Small intestine (tissue), 7 donors: Measurements from ENCODE around the gene PHACTR3. TPM values are rescaled to one million over a fixed set of nuclear protein-coding genes. Genes with fewer than 3 reads are reported as not detected.

ENCODE experiments used
- DNase-seq, 2 donors: peaks; one replicate each; pipeline versions ENCODE4 v3.0.0 to v3.0.0-alpha.2; 2013
- FAIRE-seq: peaks from 2 replicates; lab custom pipeline; 2012; peaks lifted over from hg19 to GRCh38; lab: Jason Lieb, UNC
- H3K27ac ChIP-seq, 3 donors: one replicate each; pipeline ENCODE4 v1.5.1; 2013; ENCODE audit warnings: low read length in 2 of 3, mild to moderate bottlenecking in 2 of 3, control low read depth in 1 of 3, inconsistent platforms in 1 of 3, low read depth in 1 of 3, moderate library complexity in 1 of 3
- H3K27me3 ChIP-seq, 3 donors: one replicate each; pipeline ENCODE4 v1.6.1; 2013; ENCODE audit warnings: low read length in 3 of 3, inconsistent platforms in 1 of 3; ENCODE audit not compliant: control insufficient read depth in 3 of 3, insufficient read depth in 3 of 3
- H3K36me3 ChIP-seq, 3 donors: one replicate each; pipeline ENCODE4 v1.6.1; 2013; ENCODE audit warnings: low read length in 3 of 3, inconsistent platforms in 1 of 3, low read depth in 1 of 3, mild to moderate bottlenecking in 1 of 3, moderate library complexity in 1 of 3; ENCODE audit not compliant: control insufficient read depth in 3 of 3, insufficient read depth in 2 of 3
- H3K4me1 ChIP-seq, 3 donors: one replicate each; pipeline ENCODE4 v1.6.1; 2013; ENCODE audit warnings: low read length in 2 of 3, inconsistent platforms in 1 of 3, low read depth in 1 of 3, mild to moderate bottlenecking in 1 of 3, moderate library complexity in 1 of 3; ENCODE audit not compliant: control insufficient read depth in 3 of 3, insufficient read depth in 2 of 3
- H3K4me3 ChIP-seq, 3 donors: one replicate each; pipeline ENCODE4 v1.5.1; 2013; ENCODE audit warnings: low read length in 3 of 3, control low read depth in 1 of 3, inconsistent platforms in 1 of 3, low read depth in 1 of 3, mild to moderate bottlenecking in 1 of 3, moderate library complexity in 1 of 3
- H3K9me3 ChIP-seq, 2 donors: one replicate each; pipeline ENCODE4 v1.6.1; 2013; ENCODE audit warnings: low read depth in 1 of 2, low read length in 1 of 2; ENCODE audit not compliant: control insufficient read depth in 2 of 2, insufficient read depth in 1 of 2
- WGBS, 3 donors: extraction: QIAGEN DNeasy Blood & Tissue Kit; methylation state at CpG; one replicate each; pipeline ENCODE4 v1.1.7; 2013; 5-methylcytosine and 5-hydroxymethylcytosine counted together
- polyA plus RNA-seq, 4 donors: library from polyadenylated mRNA; stranded (reverse) in 3 of 4; unstranded in 1 of 4; fragments of 200-250 nt in 3 of 4; fragments of 120-200 nt in 1 of 4; gene quantifications; one replicate each; pipeline versions ENCODE4 v1.2.1 to v1.2.3, GENCODE V29; 2013
- donor health status: healthy with polysubstance abuse.
- donor health status: control.
- donor health status: control.
- donor health status: Bipolar disorder and iron deficiency.
- donor health status: healthy.

PHACTR3 gene
- polyA plus RNA-seq, 4 donors: 1.9 to 7.1 (median 4.9) TPM

DNA sequence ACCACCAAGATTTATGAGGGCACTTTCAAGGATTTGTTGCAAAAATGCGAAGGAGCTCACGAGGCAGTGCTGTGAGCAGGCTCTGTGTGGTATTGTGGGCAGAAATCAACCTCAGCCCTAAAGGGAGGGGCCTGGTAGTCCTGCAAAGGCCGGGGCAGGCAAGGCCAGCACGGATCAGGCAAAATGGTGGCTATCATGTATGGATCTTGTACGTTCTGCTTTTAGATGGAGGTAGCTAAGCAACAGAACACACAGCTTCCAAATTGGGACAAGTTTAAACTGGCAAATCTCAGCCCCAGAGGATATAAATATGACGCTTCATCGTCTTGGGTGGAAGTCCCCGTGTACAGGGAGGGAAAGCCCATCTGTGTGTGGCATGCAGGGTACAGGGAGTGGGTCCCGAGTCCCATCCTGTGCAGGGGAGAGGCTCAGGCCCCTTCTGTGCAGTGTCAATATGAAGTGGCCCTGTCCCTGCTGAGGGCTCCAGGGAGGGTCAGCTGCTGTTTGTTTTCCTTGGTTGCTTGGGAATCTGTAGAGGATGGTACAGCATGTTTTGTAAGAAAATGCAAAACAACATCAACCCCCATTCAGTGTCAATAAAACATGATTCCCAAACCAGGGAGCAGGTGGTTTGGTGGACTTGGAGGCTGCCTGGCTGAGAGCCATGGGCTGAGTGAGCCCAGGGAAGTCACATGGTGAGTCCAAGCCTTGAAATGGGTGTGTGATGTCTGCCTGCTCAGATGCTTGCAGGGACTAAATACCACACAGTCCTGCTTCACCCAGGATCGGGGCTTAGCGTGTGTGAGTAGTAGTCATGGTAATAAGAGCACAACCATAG is 216.1 kb downstream of the PHACTR3 start:
- no peaks in the 10 kb centered on the region for H3K36me3 ChIP-seq
- H3K27ac ChIP-seq: no peak overlapping the region
- 39 to 55% (median 48%) methylated on average over 11 of the region's 11 CpGs for WGBS, 3 donors
- DNase-seq (peak in 1 of 2 donors; percentile 82), FAIRE-seq (no peak)
- H3K4me3 ChIP-seq: no peak overlapping the region
- H3K27me3 ChIP-seq: no peaks in the 10 kb centered on the region
- H3K4me1 ChIP-seq: peaks cover 1 to 7% (median 4%) of the 10 kb centered on the region in 3 donors
- no peaks in the 10 kb centered on the region for H3K9me3 ChIP-seq

DNA sequence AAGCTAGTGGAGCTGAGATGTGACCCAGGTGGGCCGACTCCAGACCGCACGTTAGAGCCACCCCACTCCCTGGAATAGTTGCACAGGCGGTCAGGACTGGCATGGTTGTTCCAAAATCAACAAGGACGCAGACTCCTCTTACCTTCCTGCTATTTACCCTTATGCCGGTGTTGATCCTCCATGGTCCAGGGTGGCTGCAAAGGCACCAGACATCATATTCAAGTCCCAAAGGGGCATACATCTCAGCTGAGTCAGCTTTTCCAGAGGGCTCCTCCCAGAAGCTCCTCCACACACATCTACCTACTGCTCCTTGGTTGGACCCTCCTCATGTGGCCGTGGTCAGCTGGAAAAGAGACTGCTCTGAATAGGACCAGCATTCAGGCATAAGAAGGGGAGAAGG is 216.9 kb downstream of the PHACTR3 start:
- DNase-seq: no peak
- FAIRE-seq: no peak

DNA sequence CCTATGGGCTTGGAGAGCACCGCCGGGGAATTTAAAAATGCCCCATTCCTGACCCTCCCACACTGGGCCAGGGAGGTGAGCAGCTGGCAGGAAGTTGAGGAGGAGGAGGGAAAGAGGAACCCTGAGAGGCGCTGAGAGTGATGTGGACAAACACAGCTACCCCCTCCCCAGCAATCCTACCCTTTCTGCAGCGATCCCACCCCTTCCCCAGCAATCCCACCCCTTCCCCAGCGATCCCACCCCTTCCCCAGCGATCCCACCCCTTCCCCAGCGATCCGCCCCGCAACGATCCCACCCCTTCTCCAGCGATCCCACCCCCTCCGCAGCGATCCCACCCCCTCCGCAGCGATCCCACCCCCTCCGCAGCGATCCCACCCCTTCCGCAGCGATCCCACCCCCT is 217.4 kb downstream of the PHACTR3 start:
- no peaks in the 10 kb centered on the region for H3K9me3 ChIP-seq
- 82 to 93% (median 86%) methylated on average over 10 to 18 of the region's 19 CpGs for WGBS, 3 donors
- peaks cover 4 to 20% (median 4%) of the 10 kb centered on the region in 3 donors for H3K4me1 ChIP-seq
- H3K4me3 ChIP-seq: no peak overlapping the region
- DNase-seq (no peak), FAIRE-seq (no peak)
- H3K27me3 ChIP-seq: no peaks in the 10 kb centered on the region
- H3K36me3 ChIP-seq: no peaks in the 10 kb centered on the region
- no peak overlapping the region for H3K27ac ChIP-seq

More for the DNA sequence above, 216.9 kb downstream of the PHACTR3 start:
- H3K27me3 ChIP-seq: no peaks in the 10 kb centered on the region
- H3K27ac ChIP-seq: no peak overlapping the region
- no peak overlapping the region for H3K4me3 ChIP-seq
- no peaks in the 10 kb centered on the region for H3K9me3 ChIP-seq
- 91 to 94% (median 94%) methylated on average over 7 of the region's 7 CpGs for WGBS, 3 donors
- peaks cover 4 to 14% (median 4%) of the 10 kb centered on the region in 3 donors for H3K4me1 ChIP-seq
- no peaks in the 10 kb centered on the region for H3K36me3 ChIP-seq

DNA sequence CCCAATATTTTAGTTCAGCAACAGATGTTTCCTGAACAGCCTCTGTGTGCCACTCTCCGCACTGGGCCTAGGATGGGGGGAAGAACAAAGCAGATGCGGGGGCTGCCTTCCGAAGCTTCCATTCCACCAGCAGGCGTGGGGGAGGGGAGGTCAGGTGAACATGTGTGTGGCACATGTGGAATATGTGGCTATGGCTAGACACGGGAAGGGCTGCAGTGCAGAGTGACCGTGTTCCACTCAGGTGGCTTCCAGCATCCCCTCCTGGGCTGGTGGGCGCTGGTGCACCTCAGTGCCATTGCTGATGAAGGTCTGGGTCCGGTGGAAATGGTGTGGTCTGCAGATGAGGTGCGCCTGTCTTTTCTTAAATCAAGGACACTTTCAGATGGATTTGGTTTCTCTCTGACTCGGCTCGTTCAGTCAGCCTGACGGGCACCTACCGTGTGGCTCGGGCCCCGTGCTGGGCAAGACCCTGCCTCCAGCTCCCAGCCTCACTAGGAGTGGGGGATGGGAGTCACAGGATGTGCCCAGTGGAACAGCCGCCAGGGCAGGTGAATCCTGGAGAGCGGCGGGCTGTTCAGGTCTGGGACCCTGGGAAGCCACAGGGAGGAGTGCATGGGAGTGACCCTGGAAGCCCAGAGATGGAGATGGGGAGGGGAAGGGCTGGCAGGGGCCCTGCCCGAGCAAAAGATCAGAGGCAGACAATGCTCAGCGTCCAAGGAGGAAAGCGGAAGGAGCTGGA is 218.1 kb downstream of the PHACTR3 start:
- H3K27me3 ChIP-seq: no peaks in the 10 kb centered on the region
- no peak for FAIRE-seq
- DNase-seq: no peak
- H3K27ac ChIP-seq: no peak overlapping the region
- no peaks in the 10 kb centered on the region for H3K9me3 ChIP-seq
- 83 to 90% (median 85%) methylated on average over 21 of the region's 21 CpGs for WGBS, 3 donors
- H3K4me3 ChIP-seq: no peak overlapping the region
- H3K4me1 ChIP-seq: peaks cover 4 to 27% (median 9%) of the 10 kb centered on the region in 3 donors
- no peaks in the 10 kb centered on the region for H3K36me3 ChIP-seq

DNA sequence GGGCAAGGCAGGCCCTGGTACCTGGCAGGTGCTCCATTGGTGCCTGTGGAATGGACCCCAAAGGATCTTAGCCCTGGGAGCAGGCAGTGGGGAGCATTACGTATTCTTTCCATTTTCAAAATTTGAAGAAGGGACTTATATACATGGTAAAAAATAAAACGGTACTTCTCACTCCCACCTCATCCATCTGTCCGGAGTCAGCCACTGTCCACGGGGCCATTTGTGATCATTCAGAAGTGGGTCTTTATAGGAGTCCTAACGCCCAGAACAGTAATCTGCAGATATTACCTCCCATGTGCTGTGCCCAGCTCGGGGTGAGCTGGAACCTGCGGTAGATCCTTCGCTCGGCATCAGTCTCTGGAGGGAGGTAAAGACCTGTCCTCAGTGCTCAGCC is 218.7 kb downstream of the PHACTR3 start:
- Histone ChIP-seq H3K9me3 (no peaks in the 10 kb centered on the region), H3K4me1 (peaks cover 4 to 31% (median 11%) of the 10 kb centered on the region in 3 donors), H3K36me3 (no peaks in the 10 kb centered on the region), H3K27me3 (no peaks in the 10 kb centered on the region), H3K4me3 (no peak overlapping the region), H3K27ac (no peak overlapping the region)
- FAIRE-seq: no peak
- DNase-seq: no peak
- WGBS, 3 donors: 89 to 98% (median 89%) methylated on average over 9 of the region's 9 CpGs

GRCh38 chr20:59823491-59824259 is 219.3 kb downstream of the PHACTR3 start:
- 76 to 85% (median 83%) methylated on average over 8 of the region's 8 CpGs for WGBS, 3 donors
- Histone ChIP-seq H3K36me3 (no peaks in the 10 kb centered on the region), H3K27me3 (no peaks in the 10 kb centered on the region), H3K4me3 (no peak overlapping the region), H3K4me1 (peaks cover 4 to 31% (median 11%) of the 10 kb centered on the region in 3 donors), H3K27ac (no peak overlapping the region), H3K9me3 (no peaks in the 10 kb centered on the region)
- FAIRE-seq (no peak), DNase-seq (no peak)

DNA sequence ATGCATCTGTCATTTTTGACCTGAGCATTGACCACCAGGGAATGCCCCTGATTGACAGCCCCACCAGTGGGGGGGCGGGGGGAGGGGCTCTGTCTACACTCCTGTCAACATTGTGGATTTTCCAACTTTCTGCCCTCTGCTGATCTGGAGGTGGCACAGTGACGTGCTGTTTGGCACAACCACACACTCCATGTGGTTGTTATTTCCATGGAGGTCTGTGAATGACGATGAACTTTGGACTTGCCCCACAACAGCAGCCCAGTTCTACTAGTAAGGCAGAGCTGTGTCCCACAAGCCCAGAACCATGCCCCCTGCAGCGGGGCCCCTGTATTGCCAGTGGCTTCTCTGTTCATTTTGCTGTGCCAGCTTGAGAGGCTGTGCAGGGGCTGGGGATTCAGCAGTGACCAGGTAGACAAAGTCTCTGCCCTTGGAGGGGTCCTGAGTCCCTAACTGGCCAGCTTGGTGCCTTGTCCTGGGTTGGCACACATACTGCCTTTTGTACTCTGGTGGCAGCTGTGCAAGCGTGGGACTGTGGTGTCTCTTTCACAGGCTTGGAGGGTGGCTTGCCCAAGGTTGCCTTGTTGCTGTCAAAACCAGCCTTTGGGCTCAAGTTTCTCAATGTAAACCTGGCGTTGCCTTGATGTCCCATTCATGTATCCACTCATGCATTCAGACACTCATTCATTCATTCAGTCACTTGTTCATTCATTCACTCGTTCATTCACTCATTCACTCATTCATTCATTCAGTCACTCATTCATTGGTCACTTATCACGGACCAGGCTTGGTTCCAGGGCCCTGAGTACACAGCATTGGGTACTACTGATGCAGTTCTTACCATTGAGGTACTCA is 220.6 kb downstream of the PHACTR3 start:
- Histone ChIP-seq H3K4me3 (no peak overlapping the region), H3K27ac (no peak overlapping the region), H3K9me3 (no peaks in the 10 kb centered on the region), H3K27me3 (no peaks in the 10 kb centered on the region), H3K4me1 (peaks cover 4 to 31% (median 11%) of the 10 kb centered on the region in 3 donors), H3K36me3 (no peaks in the 10 kb centered on the region)
- WGBS, 3 donors: 38 to 66% (median 46%) methylated on average over 8 of the region's 8 CpGs
- FAIRE-seq: no peak
- DNase-seq: no peak
